Vagina (tissue), 2 donors: ENCODE data around the gene SLC7A8. TPM values are rescaled to one million over a fixed set of nuclear protein-coding genes. Genes with fewer than 3 reads are reported as not detected.
A peak's percentile ranks its signal among the peaks of the same experiment; 100 is the strongest.
"Not testable (repeated sequence)": the region's sequence is repeated elsewhere in the genome, so short reads cannot be mapped to it uniquely, and the experiment has no call there.

ENCODE experiments used
- DNase-seq, 2 donors: peaks; one replicate each; pipeline ENCODE4 v3.0.0-alpha.2; 2017; ENCODE audit errors: extremely low spot score in 2 of 2
- H3K27ac ChIP-seq: fragments of 200-600 bp; sonication (generic); one replicate; pipeline ENCODE4 v1.5.1; 2019
- H3K27me3 ChIP-seq: fragments of 200-600 bp; sonication (generic); one replicate; pipeline ENCODE4 v1.5.1; 2019
- H3K36me3 ChIP-seq, 2 donors: fragments of 200-600 bp; sonication (generic); one replicate each; pipeline ENCODE4 v1.5.1; 2017 to 2019
- H3K4me1 ChIP-seq: fragments of 200-600 bp; sonication (generic); one replicate; pipeline ENCODE4 v1.5.1; 2019
- H3K4me3 ChIP-seq, 2 donors: fragments of 200-600 bp; sonication (generic); 1 replicate in 1 of 2; 2 replicates in 1 of 2; pipeline ENCODE4 v1.5.1; 2016 to 2019
- H3K9me3 ChIP-seq: fragments of 200-600 bp; sonication (generic); one replicate; pipeline ENCODE4 v1.5.1; 2019
- POLR2A ChIP-seq, 2 donors: fragments of 450-650 bp; IDR thresholded peaks; one replicate each; pipeline ENCODE4 v1.6.1; 2017; ENCODE audit warnings: antibody characterized with exemption in 2 of 2, mild to moderate bottlenecking in 2 of 2, moderate library complexity in 2 of 2
- POLR2AphosphoS5 ChIP-seq, 2 donors: sonication (generic); formaldehyde crosslinking; IDR thresholded peaks; one replicate each; pipeline ENCODE4 v1.9.0; 2017; ENCODE audit warnings: antibody characterized with exemption in 2 of 2, mild to moderate bottlenecking in 2 of 2, low read depth in 1 of 2; ENCODE audit not compliant: insufficient read depth in 1 of 2
- intact Hi-C: fragments of 100-400 bp; cut with DNase I; formaldehyde crosslinking; loops from one replicate; pipeline ENCODE4 v1.15.1; 2023
- total RNA-seq: library from RNA; depleted of rRNA; stranded (reverse); fragments of >200 nt; gene quantifications from one replicate; pipeline ENCODE4 v1.2.3, GENCODE V29; 2016
- TF ChIP-seq, protein P1 (sequence below), 3 experiments: fragments of 450-650 bp in 2 of 3; fragments of 200-600 bp in 1 of 3; sonication (generic) in 1 of 3; IDR thresholded peaks; one replicate each; pipeline ENCODE4 v1.5.1; 2017 to 2019; ENCODE audit warnings: antibody characterized with exemption in 3 of 3, mild to moderate bottlenecking in 2 of 3, moderate library complexity in 2 of 3

Gene SLC7A8
- total RNA-seq, 1 donor from 2014 or later: 68.5 TPM

DNA sequence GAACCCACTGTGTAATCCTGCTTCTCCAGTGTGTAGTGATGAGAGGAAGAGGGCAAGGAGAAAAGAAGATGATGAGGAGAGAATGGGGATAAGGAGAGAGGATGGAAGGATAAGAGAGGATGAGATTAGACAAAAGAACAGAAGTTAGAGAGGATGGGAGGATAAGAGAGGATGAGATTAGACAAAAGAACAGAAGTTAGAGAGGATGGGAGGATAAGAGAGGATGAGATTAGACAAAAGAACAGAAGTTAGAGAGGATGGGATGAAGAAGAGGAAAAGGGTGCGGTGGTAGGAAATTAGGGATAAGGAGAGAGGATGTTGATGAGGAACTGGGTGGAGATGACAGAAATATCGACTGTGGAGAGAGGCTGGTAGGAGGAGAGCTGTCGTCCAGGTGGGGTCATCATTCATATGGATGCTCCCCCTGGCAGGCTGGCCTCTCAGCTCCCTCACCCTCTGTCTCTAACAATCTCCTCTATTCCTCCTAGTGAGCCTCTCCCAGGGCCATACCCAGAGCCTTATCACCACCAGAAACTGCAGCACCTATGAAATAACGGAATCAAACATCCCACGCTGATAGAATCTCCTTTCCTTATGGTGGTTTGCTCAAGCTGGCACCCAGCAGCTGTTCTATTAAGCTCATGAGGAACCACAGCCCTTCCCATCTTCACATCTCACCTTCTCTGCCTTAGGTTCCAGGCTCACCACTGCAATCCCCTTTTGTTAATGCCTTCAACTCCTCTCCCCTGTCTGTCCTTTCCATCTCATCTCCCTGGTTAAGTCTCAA is 72.7 kb downstream of the SLC7A8 start:
- Histone ChIP-seq H3K36me3 (no peaks in the 10 kb centered on the region), H3K4me3 (no peak overlapping the region), H3K4me1 (no peaks in the 10 kb centered on the region), H3K9me3 (no peaks in the 10 kb centered on the region), H3K27me3 (no peaks in the 10 kb centered on the region), H3K27ac (no peak overlapping the region)
- DNase-seq: no peak
- TF ChIP-seq, protein P1, sequence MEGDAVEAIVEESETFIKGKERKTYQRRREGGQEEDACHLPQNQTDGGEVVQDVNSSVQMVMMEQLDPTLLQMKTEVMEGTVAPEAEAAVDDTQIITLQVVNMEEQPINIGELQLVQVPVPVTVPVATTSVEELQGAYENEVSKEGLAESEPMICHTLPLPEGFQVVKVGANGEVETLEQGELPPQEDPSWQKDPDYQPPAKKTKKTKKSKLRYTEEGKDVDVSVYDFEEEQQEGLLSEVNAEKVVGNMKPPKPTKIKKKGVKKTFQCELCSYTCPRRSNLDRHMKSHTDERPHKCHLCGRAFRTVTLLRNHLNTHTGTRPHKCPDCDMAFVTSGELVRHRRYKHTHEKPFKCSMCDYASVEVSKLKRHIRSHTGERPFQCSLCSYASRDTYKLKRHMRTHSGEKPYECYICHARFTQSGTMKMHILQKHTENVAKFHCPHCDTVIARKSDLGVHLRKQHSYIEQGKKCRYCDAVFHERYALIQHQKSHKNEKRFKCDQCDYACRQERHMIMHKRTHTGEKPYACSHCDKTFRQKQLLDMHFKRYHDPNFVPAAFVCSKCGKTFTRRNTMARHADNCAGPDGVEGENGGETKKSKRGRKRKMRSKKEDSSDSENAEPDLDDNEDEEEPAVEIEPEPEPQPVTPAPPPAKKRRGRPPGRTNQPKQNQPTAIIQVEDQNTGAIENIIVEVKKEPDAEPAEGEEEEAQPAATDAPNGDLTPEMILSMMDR (IDR thresholded peaks at IDR 0.05): no peak
- TF ChIP-seq POLR2A (IDR thresholded peaks at IDR 0.05) (no peak), POLR2AphosphoS5 (IDR thresholded peaks at IDR 0.05; ENCODE audit: insufficient read depth in 1 of 2, low read depth in 1 of 2) (no peak)
- intact Hi-C loops: no loop called here

GRCh38 chr14:23109769-23110168 is 73.7 kb downstream of the SLC7A8 start:
- intact Hi-C loops: no loop called here
- no peak for DNase-seq
- H3K4me3 ChIP-seq: no peak overlapping the region
- TF ChIP-seq POLR2AphosphoS5 (IDR thresholded peaks at IDR 0.05; ENCODE audit: insufficient read depth in 1 of 2, low read depth in 1 of 2): no peak
- TF ChIP-seq, protein P1 (IDR thresholded peaks at IDR 0.05): no peak
- no peak for TF ChIP-seq POLR2A (IDR thresholded peaks at IDR 0.05)
- no peaks in the 10 kb centered on the region for H3K4me1 ChIP-seq
- no peaks in the 10 kb centered on the region for H3K36me3 ChIP-seq
- H3K27me3 ChIP-seq: no peaks in the 10 kb centered on the region
- no peaks in the 10 kb centered on the region for H3K9me3 ChIP-seq
- H3K27ac ChIP-seq: no peak overlapping the region

DNA sequence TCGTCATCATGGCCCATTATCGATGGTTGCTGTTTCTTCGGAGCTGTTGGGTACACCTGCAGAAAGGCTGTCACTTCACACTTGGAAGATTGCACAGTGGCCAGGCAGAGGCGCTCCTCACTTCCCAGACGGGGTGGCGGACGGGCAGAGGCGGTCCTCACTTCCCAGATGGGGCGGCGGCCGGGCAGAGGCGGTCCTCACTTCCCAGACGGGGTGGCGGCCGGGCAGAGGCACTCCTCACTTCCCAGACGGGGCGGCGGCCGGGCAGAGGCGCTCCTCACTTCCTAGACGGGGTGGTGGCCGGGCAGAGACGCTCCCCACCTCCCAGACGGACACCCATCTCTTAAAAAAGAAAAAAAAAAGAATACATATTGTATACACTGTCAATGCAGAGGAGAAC is 75.3 kb downstream of the SLC7A8 start:
- H3K4me1 ChIP-seq, intact Hi-C loops, H3K27ac ChIP-seq, H3K9me3 ChIP-seq, H3K27me3 ChIP-seq, H3K4me3 ChIP-seq, H3K36me3 ChIP-seq, DNase-seq: not testable (repeated sequence)

DNA sequence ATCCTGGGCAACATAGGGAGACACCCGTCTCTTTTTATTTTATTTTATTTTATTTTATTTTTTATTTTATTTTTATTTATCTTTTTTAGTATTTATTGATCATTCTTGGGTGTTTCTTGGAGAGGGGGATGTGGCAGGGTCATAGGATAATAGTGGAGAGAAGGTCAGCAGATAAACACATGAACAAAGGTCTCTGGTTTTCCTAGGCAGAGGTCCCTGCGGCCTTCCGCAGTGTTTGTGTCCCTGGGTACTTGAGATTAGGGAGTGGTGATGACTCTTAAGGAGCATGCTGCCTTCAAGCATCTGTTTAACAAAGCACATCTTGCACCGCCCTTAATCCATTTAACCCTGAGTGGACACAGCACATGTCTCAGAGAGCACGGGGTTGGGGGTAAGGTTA is 75.8 kb downstream of the SLC7A8 start:
- intact Hi-C loops, H3K36me3 ChIP-seq, H3K9me3 ChIP-seq, H3K27ac ChIP-seq, H3K27me3 ChIP-seq, H3K4me1 ChIP-seq, DNase-seq, H3K4me3 ChIP-seq: not testable (repeated sequence)

DNA sequence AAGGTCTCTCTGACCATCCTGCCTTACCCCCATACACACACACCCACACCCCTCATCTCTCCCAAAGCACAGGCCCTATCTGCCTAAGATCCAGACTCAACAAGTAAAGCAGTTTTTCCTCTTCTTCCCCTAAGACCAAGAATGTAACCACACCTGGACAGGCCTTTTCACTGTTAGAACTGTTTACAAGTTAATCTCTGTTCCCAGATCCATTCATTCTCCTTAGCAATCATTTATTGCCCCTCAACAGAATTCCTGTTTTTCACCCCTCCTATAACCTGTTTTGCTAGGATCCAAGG is 76.8 kb downstream of the SLC7A8 start:
- Histone ChIP-seq H3K36me3 (no peaks in the 10 kb centered on the region), H3K27ac (no peak overlapping the region), H3K4me3 (no peak overlapping the region), H3K27me3 (no peaks in the 10 kb centered on the region), H3K9me3 (no peaks in the 10 kb centered on the region), H3K4me1 (no peaks in the 10 kb centered on the region)
- intact Hi-C loops: no loop called here
- TF ChIP-seq POLR2A (IDR thresholded peaks at IDR 0.05) (no peak), POLR2AphosphoS5 (IDR thresholded peaks at IDR 0.05; ENCODE audit: insufficient read depth in 1 of 2, low read depth in 1 of 2) (no peak)
- TF ChIP-seq, protein P1 (IDR thresholded peaks at IDR 0.05): no peak
- no peak for DNase-seq

DNA sequence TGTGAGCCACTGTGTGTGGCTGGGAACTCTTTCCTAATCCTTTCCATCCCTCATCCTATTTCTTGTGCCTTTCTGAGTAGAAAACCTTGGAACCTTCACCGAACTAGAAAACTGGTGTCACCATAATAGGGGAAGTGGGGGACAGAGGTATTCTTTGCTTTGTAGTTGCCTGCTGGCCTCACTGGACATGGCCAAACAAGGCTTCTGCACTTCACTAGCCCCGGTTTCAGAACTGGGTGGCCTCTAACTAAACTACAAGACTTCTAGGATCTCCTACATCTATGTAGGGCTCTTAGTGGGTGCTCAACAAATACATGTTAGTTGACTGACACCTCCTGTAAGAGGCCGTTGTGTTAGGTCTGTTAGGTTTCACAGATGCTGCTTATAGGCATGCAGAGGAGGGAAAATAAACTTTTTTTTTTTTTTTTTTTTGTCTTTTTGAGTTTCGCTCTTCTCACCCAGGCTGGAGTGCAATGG is 78.1 kb downstream of the SLC7A8 start:
- no peaks in the 10 kb centered on the region for H3K4me1 ChIP-seq
- H3K9me3 ChIP-seq: no peaks in the 10 kb centered on the region
- H3K27ac ChIP-seq: no peak overlapping the region
- intact Hi-C loops: no loop called here
- TF ChIP-seq POLR2A (IDR thresholded peaks at IDR 0.05): no peak
- no peak for TF ChIP-seq POLR2AphosphoS5 (IDR thresholded peaks at IDR 0.05; ENCODE audit: insufficient read depth in 1 of 2, low read depth in 1 of 2)
- TF ChIP-seq, protein P1 (IDR thresholded peaks at IDR 0.05): no peak
- H3K4me3 ChIP-seq: no peak overlapping the region
- peak in 1 of 2 donors; percentile 3 for DNase-seq
- H3K36me3 ChIP-seq: no peaks in the 10 kb centered on the region
- no peaks in the 10 kb centered on the region for H3K27me3 ChIP-seq
